Upper lobe of right lung (tissue), 1 donor: Measurements from ENCODE around the gene PPAT. TPM values are rescaled to one million over a fixed set of nuclear protein-coding genes. Genes with fewer than 3 reads are reported as not detected.
"Not testable (repeated sequence)": the region's sequence is repeated elsewhere in the genome, so short reads cannot be mapped to it uniquely, and the experiment has no call there.

Experiments
- ATAC-seq: fragments of 200-7000 bp; cut with Tn5 transposase; one replicate; pipeline ENCODE4 v1.9.1; 2020; ENCODE audit warnings: mild to moderate bottlenecking, moderate library complexity
- DNase-seq: peaks from one replicate; pipeline ENCODE4 v3.0.0-alpha.2; 2020
- H3K27ac ChIP-seq: fragments of 200-600 bp; one replicate; pipeline ENCODE4 v1.8.0; 2022
- H3K27me3 ChIP-seq: fragments of 200-600 bp; one replicate; pipeline ENCODE4 v1.8.0; 2022; ENCODE audit warnings: mild to moderate bottlenecking
- H3K36me3 ChIP-seq: fragments of 200-600 bp; one replicate; pipeline ENCODE4 v1.8.0; 2022
- H3K4me1 ChIP-seq: fragments of 200-600 bp; one replicate; pipeline ENCODE4 v1.8.0; 2022
- H3K4me3 ChIP-seq: fragments of 200-600 bp; one replicate; pipeline ENCODE4 v1.8.0; 2022; ENCODE audit warnings: mild to moderate bottlenecking
- H3K9me3 ChIP-seq: fragments of 200-600 bp; one replicate; pipeline ENCODE4 v1.8.0; 2022
- intact Hi-C: fragments of 100-400 bp; cut with DNase I; formaldehyde crosslinking; loops from one replicate; pipeline ENCODE4 v1.11.0; 2022
- total RNA-seq: library from RNA; stranded (reverse); fragmentation: NEBNext Ultra II Directional; extraction: Animal tissue kit (Norgen Biotek cat#: 25700); gene quantifications from one replicate; pipeline ENCODE4 v1.2.1, GENCODE V29; 2021
- TF ChIP-seq, protein P1 (sequence below): fragments of 200-600 bp; IDR thresholded peaks from one replicate; pipeline ENCODE4 v1.8.0; 2022; ENCODE audit warnings: antibody characterized with exemption
- donor health status: DM: no; HTN: yes; CAD: no; lungs with severe emphysema.

The PPAT gene
- total RNA-seq, 1 donor from 2014 or later: 5.8 TPM

DNA sequence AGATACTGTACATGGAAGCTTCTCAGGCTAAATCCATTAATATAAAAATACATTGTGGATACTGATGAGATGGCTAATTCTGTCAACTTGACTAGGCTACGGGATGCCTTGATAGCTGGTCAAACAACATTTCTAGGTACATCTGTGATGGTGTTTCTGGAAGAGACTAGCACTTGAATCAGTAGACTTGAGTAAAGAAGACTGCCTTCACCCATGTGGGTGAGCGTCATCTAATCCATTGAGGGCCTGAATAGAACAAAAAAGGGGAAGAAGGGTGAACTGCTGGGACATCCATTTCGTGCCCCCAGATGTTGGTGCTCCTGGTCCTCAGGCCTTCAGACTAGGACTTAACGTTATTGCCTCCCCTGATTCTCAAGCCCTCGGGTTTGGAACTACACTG is 28.3 kb upstream of the PPAT start:
- TF ChIP-seq, protein P1, sequence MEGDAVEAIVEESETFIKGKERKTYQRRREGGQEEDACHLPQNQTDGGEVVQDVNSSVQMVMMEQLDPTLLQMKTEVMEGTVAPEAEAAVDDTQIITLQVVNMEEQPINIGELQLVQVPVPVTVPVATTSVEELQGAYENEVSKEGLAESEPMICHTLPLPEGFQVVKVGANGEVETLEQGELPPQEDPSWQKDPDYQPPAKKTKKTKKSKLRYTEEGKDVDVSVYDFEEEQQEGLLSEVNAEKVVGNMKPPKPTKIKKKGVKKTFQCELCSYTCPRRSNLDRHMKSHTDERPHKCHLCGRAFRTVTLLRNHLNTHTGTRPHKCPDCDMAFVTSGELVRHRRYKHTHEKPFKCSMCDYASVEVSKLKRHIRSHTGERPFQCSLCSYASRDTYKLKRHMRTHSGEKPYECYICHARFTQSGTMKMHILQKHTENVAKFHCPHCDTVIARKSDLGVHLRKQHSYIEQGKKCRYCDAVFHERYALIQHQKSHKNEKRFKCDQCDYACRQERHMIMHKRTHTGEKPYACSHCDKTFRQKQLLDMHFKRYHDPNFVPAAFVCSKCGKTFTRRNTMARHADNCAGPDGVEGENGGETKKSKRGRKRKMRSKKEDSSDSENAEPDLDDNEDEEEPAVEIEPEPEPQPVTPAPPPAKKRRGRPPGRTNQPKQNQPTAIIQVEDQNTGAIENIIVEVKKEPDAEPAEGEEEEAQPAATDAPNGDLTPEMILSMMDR: no peak
- ATAC-seq: no peak
- intact Hi-C loops: no loop called here
- peaks cover 34% of the 10 kb centered on the region for H3K36me3 ChIP-seq
- no peaks in the 10 kb centered on the region for H3K27me3 ChIP-seq
- H3K4me1 ChIP-seq: peaks cover 15% of the 10 kb centered on the region
- H3K27ac ChIP-seq: no peak overlapping the region
- H3K4me3 ChIP-seq: no peak overlapping the region
- no peak for DNase-seq
- no peaks in the 10 kb centered on the region for H3K9me3 ChIP-seq

GRCh38 chr4:56462157-56462556 is 26.7 kb upstream of the PPAT start:
- no peak for DNase-seq
- Histone ChIP-seq H3K36me3 (peaks cover 34% of the 10 kb centered on the region), H3K4me1 (peaks cover 11% of the 10 kb centered on the region), H3K27ac (no peak overlapping the region), H3K9me3 (no peaks in the 10 kb centered on the region), H3K27me3 (no peaks in the 10 kb centered on the region), H3K4me3 (no peak overlapping the region)
- no peak for ATAC-seq
- TF ChIP-seq, protein P1: no peak
- intact Hi-C loops: no loop called here

DNA sequence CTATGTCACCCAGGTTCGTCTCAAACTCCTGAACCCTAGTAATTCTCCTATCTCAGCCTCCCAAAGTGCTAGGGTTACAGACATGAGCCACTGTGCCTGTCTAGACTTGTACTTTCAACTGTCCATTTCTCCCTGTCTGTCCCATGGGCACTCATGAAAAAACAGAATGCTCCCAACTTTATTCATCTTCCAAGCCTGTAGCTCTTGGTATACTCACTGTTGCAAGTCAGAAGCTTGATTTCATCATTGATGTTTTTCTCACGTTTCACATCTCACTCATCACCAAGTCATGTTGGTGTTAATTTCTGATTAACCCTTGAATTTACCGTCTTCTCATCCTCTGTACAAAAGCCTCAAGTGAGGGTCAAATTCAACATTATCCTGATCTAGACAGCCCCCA is 24.7 kb upstream of the PPAT start:
- DNase-seq: no peak

DNA sequence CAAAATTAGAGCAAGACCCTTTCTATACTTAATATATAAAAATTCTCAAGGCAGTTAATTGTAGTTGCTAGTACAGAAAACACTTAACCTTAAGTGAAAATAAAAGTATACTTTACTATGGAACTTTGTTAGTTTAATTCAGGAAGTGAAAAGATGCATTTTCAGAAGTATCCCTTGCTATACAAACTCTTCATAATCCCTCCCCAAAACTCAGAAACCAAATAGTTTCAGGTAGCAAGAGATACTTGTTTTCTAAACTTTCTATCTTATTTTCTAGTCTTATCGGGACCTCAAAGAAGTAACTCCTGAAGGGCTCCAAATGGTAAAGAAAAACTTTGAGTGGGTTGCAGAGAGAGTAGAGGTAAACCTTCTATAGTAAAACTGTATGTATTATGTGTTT is 14.9 kb upstream of the PPAT start:
- ATAC-seq (no peak), DNase-seq (no peak)
- Histone ChIP-seq H3K4me3 (no peak overlapping the region), H3K9me3 (no peaks in the 10 kb centered on the region), H3K27ac (no peak overlapping the region), H3K36me3 (peaks cover 42% of the 10 kb centered on the region), H3K4me1 (no peaks in the 10 kb centered on the region), H3K27me3 (no peaks in the 10 kb centered on the region)
- TF ChIP-seq, protein P1: no peak
- intact Hi-C loops: no loop called here

More for the DNA sequence above, 24.7 kb upstream of the PPAT start:
- intact Hi-C loops: no loop called here
- no peak for ATAC-seq
- H3K27ac ChIP-seq: no peak overlapping the region
- H3K4me3 ChIP-seq: no peak overlapping the region
- no peaks in the 10 kb centered on the region for H3K27me3 ChIP-seq
- H3K4me1 ChIP-seq: no peaks in the 10 kb centered on the region
- peaks cover 35% of the 10 kb centered on the region for H3K36me3 ChIP-seq
- TF ChIP-seq, protein P1: no peak
- no peaks in the 10 kb centered on the region for H3K9me3 ChIP-seq

- H3K9me3 ChIP-seq, ATAC-seq, H3K27me3 ChIP-seq, H3K4me3 ChIP-seq, H3K27ac ChIP-seq, H3K4me1 ChIP-seq, intact Hi-C loops, DNase-seq: not testable (repeated sequence)
- H3K36me3 ChIP-seq: peaks cover 36% of the 10 kb centered on the region
Observed at GRCh38 chr4:56449475-56449874, 14.1 kb upstream of the PPAT start.

- DNase-seq: no peak
- intact Hi-C loops: no loop called here
- Histone ChIP-seq H3K9me3 (no peaks in the 10 kb centered on the region), H3K27me3 (no peaks in the 10 kb centered on the region), H3K4me1 (no peaks in the 10 kb centered on the region), H3K27ac (no peak overlapping the region), H3K36me3 (peaks cover 36% of the 10 kb centered on the region), H3K4me3 (no peak overlapping the region)
- TF ChIP-seq, protein P1: no peak
- ATAC-seq: no peak
Observed at GRCh38 chr4:56448301-56448700, 12.9 kb upstream of the PPAT start.
